GM19023 (cell line): ENCODE measurements around the gene NDUFV2.
"Not testable (repeated sequence)": the region's sequence is repeated elsewhere in the genome, so short reads cannot be mapped to it uniquely, and the experiment has no call there.

Experiments used
- ATAC-seq: cut with Tn5 transposase; IDR thresholded peaks from one replicate; pipeline ENCODE4 v1.9.1; 2021; ENCODE audit warnings: mild to moderate bottlenecking, moderate library complexity; ENCODE audit not compliant: unreplicated experiment

The NDUFV2 gene

GRCh38 chr18:9147440-9148202, 45.1 kb downstream of the NDUFV2 start:
- ATAC-seq = peak; percentile 56

GRCh38 chr18:9148203-9148552, 45.7 kb downstream of the NDUFV2 start:
- ATAC-seq = no peak

- no peak for ATAC-seq
These were observed 47.6 kb downstream of the NDUFV2 start for GRCh38 chr18:9150121-9150520.

GRCh38 chr18:9153256-9153655, 50.8 kb downstream of the NDUFV2 start:
- no peak for ATAC-seq

GRCh38 chr18:9156604-9157249, 54.2 kb downstream of the NDUFV2 start:
- ATAC-seq = no peak

- ATAC-seq = no peak
These were observed 55.3 kb downstream of the NDUFV2 start for GRCh38 chr18:9157806-9158205.

GRCh38 chr18:9160014-9160413, 57.5 kb downstream of the NDUFV2 start:
- ATAC-seq = no peak

GRCh38 chr18:9162663-9163062, 60.2 kb downstream of the NDUFV2 start:
- not testable (repeated sequence) for ATAC-seq

GRCh38 chr18:9164149-9164548, 61.6 kb downstream of the NDUFV2 start:
- not testable (repeated sequence) for ATAC-seq

- not testable (repeated sequence) for ATAC-seq
These were observed 63.4 kb downstream of the NDUFV2 start for GRCh38 chr18:9165883-9166282.

- not testable (repeated sequence) for ATAC-seq
These were observed 67.0 kb downstream of the NDUFV2 start for GRCh38 chr18:9169515-9169914.

GRCh38 chr18:9171919-9172318, 69.4 kb downstream of the NDUFV2 start:
- ATAC-seq = not testable (repeated sequence)

GRCh38 chr18:9172506-9173127, 70.1 kb downstream of the NDUFV2 start:
- no peak for ATAC-seq

GRCh38 chr18:9173770-9174233, 71.3 kb downstream of the NDUFV2 start:
- ATAC-seq = no peak

GRCh38 chr18:9174302-9174701, 71.8 kb downstream of the NDUFV2 start:
- ATAC-seq = no peak

- no peak for ATAC-seq
These were observed 72.6 kb downstream of the NDUFV2 start for GRCh38 chr18:9175115-9175514.

GRCh38 chr18:9177031-9177430, 74.5 kb downstream of the NDUFV2 start:
- no peak for ATAC-seq

GRCh38 chr18:9177466-9177865, 75.0 kb downstream of the NDUFV2 start:
- ATAC-seq = no peak

GRCh38 chr18:9178557-9178956, 76.1 kb downstream of the NDUFV2 start:
- no peak for ATAC-seq

- ATAC-seq = no peak
These were observed 78.8 kb downstream of the NDUFV2 start for GRCh38 chr18:9181275-9181674.

GRCh38 chr18:9182852-9183399, 80.4 kb downstream of the NDUFV2 start:
- ATAC-seq = no peak
